HEK293 (cell line): Measurements from ENCODE around the gene PTPN9.
A peak's percentile ranks its signal among the peaks of the same experiment; 100 is the strongest.

ENCODE experiments used
- IKZF3 ChIP-seq: fragments of 450-650 bp; IDR thresholded peaks from 2 replicates; pipeline ENCODE4 v1.5.0; 2018; ENCODE audit warnings: missing biosample characterization, mild to moderate bottlenecking, missing genetic modification characterization, moderate library complexity
- KLF10 ChIP-seq: fragments of 450-650 bp; IDR thresholded peaks from 2 replicates; pipeline ENCODE4 v1.5.1; 2018; ENCODE audit warnings: missing biosample characterization, mild to moderate bottlenecking, missing genetic modification characterization
- KLF16 ChIP-seq: fragments of 450-650 bp; formaldehyde crosslinking; IDR thresholded peaks from 2 replicates; pipeline ENCODE4 v1.5.1; 2017; ENCODE audit warnings: missing biosample characterization, missing genetic modification characterization
- MEIS1 ChIP-seq: sonication (generic); formaldehyde crosslinking; IDR thresholded peaks from 2 replicates; pipeline ENCODE4 v1.8.1; 2022; ENCODE audit warnings: missing genetic modification reagents, mild to moderate bottlenecking, borderline replicate concordance
- OSR2 ChIP-seq: fragments of 450-650 bp; formaldehyde crosslinking; IDR thresholded peaks from 2 replicates; pipeline ENCODE4 v1.5.1; 2016; ENCODE audit warnings: missing biosample characterization, missing genetic modification characterization
- SP7 ChIP-seq: fragments of 450-650 bp; formaldehyde crosslinking; IDR thresholded peaks from 2 replicates; pipeline ENCODE4 v1.5.1; 2016; ENCODE audit warnings: missing biosample characterization, missing genetic modification characterization
- WT1 ChIP-seq: fragments of 450-650 bp; formaldehyde crosslinking; IDR thresholded peaks from 2 replicates; pipeline ENCODE4 v1.5.1; 2016; ENCODE audit warnings: missing biosample characterization, missing genetic modification characterization
- ZBTB17 ChIP-seq: fragments of 450-650 bp; formaldehyde crosslinking; IDR thresholded peaks from 2 replicates; pipeline ENCODE4 v1.5.1; 2016; ENCODE audit warnings: missing biosample characterization, missing genetic modification characterization
- ZFHX2 ChIP-seq: fragments of 450-650 bp; formaldehyde crosslinking; conservative IDR thresholded peaks from 2 replicates; pipeline ENCODE4 v1.5.1; 2016; ENCODE audit warnings: missing biosample characterization, missing genetic modification characterization
- ZNF112 ChIP-seq: fragments of 450-650 bp; formaldehyde crosslinking; IDR thresholded peaks from 2 replicates; pipeline ENCODE4 v1.5.0; 2017; ENCODE audit warnings: missing biosample characterization, missing genetic modification characterization
- ZNF16 ChIP-seq: fragments of 450-650 bp; formaldehyde crosslinking; IDR thresholded peaks from 2 replicates; pipeline ENCODE4 v1.5.1; 2016; ENCODE audit warnings: low read depth, missing biosample characterization, missing genetic modification characterization
- ZNF169 ChIP-seq: fragments of 450-650 bp; formaldehyde crosslinking; IDR thresholded peaks from 2 replicates; pipeline ENCODE4 v1.5.1; 2016; ENCODE audit warnings: missing biosample characterization, missing genetic modification characterization
- ZNF184 ChIP-seq: fragments of 450-650 bp; IDR thresholded peaks from 2 replicates; pipeline ENCODE4 v1.5.1; 2018; ENCODE audit warnings: missing biosample characterization, mild to moderate bottlenecking, missing genetic modification characterization
- ZNF24 ChIP-seq: fragments of 450-650 bp; formaldehyde crosslinking; IDR thresholded peaks from 2 replicates; pipeline ENCODE4 v1.5.1; 2016; ENCODE audit warnings: missing biosample characterization, missing genetic modification characterization
- ZNF366 ChIP-seq: fragments of 450-650 bp; formaldehyde crosslinking; conservative IDR thresholded peaks from 2 replicates; pipeline ENCODE4 v1.5.1; 2016; ENCODE audit warnings: missing biosample characterization, missing genetic modification characterization
- ZNF394 ChIP-seq: fragments of 450-650 bp; formaldehyde crosslinking; IDR thresholded peaks from 2 replicates; pipeline ENCODE4 v1.5.1; 2016; ENCODE audit warnings: missing biosample characterization, missing genetic modification characterization, mild to moderate bottlenecking, moderate library complexity, borderline replicate concordance
- ZNF473 ChIP-seq: fragments of 450-650 bp; formaldehyde crosslinking; IDR thresholded peaks from 2 replicates; pipeline ENCODE4 v1.5.1; 2017; ENCODE audit warnings: missing biosample characterization, missing genetic modification characterization
- ZNF501 ChIP-seq: fragments of 450-650 bp; formaldehyde crosslinking; IDR thresholded peaks from 2 replicates; pipeline ENCODE4 v1.5.1; 2016; ENCODE audit warnings: missing biosample characterization, missing genetic modification characterization
- ZNF548 ChIP-seq: fragments of 450-650 bp; formaldehyde crosslinking; IDR thresholded peaks from 2 replicates; pipeline ENCODE4 v1.5.1; 2016; ENCODE audit warnings: missing biosample characterization, missing genetic modification characterization
- ZNF549 ChIP-seq: fragments of 450-650 bp; IDR thresholded peaks from 2 replicates; pipeline ENCODE4 v1.5.1; 2018; ENCODE audit warnings: missing biosample characterization, missing genetic modification characterization, mild to moderate bottlenecking, inconsistent platforms, moderate library complexity
- ZNF555 ChIP-seq: fragments of 450-650 bp; formaldehyde crosslinking; conservative IDR thresholded peaks from 2 replicates; pipeline ENCODE4 v1.5.1; 2017; ENCODE audit warnings: missing biosample characterization, mild to moderate bottlenecking, missing genetic modification characterization, inconsistent platforms
- ZNF585B ChIP-seq: fragments of 450-650 bp; formaldehyde crosslinking; IDR thresholded peaks from 2 replicates; pipeline ENCODE4 v1.5.1; 2016; ENCODE audit warnings: missing biosample characterization, missing genetic modification characterization
- ZNF596 ChIP-seq: fragments of 450-650 bp; IDR thresholded peaks from 2 replicates; pipeline ENCODE4 v1.5.0; 2018; ENCODE audit warnings: missing biosample characterization, mild to moderate bottlenecking, missing genetic modification characterization, moderate library complexity
- ZNF610 ChIP-seq: fragments of 450-650 bp; formaldehyde crosslinking; IDR thresholded peaks from 2 replicates; pipeline ENCODE4 v1.5.1; 2016; ENCODE audit warnings: missing biosample characterization, missing genetic modification characterization, borderline replicate concordance
- ZNF624 ChIP-seq: fragments of 450-650 bp; formaldehyde crosslinking; IDR thresholded peaks from 2 replicates; pipeline ENCODE4 v1.5.1; 2017; ENCODE audit warnings: missing biosample characterization, missing genetic modification characterization
- ZNF660 ChIP-seq: fragments of 450-650 bp; IDR thresholded peaks from 2 replicates; pipeline ENCODE4 v1.5.1; 2018; ENCODE audit warnings: missing biosample characterization, mild to moderate bottlenecking, missing genetic modification characterization
- ZXDB ChIP-seq: fragments of 450-650 bp; formaldehyde crosslinking; IDR thresholded peaks from 2 replicates; pipeline ENCODE4 v1.5.1; 2016; ENCODE audit warnings: missing biosample characterization, missing genetic modification characterization
- TF ChIP-seq, protein P1 (sequence below): fragments of 450-650 bp; formaldehyde crosslinking; conservative IDR thresholded peaks from 2 replicates; pipeline ENCODE4 v1.5.1; 2016; ENCODE audit warnings: low read depth, missing biosample characterization, missing genetic modification characterization
- TF ChIP-seq, protein P2 (sequence below): fragments of 450-650 bp; formaldehyde crosslinking; IDR thresholded peaks from 2 replicates; pipeline ENCODE4 v1.5.1; 2017; ENCODE audit warnings: missing biosample characterization, missing genetic modification characterization
- TF ChIP-seq, protein P3 (sequence below): fragments of 450-650 bp; formaldehyde crosslinking; IDR thresholded peaks from 2 replicates; pipeline ENCODE4 v1.5.1; 2016; ENCODE audit warnings: missing biosample characterization, missing genetic modification characterization
- TF ChIP-seq, protein P4 (sequence below): fragments of 450-650 bp; formaldehyde crosslinking; IDR thresholded peaks from 2 replicates; pipeline ENCODE4 v1.5.1; 2016; ENCODE audit warnings: missing biosample characterization, missing genetic modification characterization
- TF ChIP-seq, protein P5 (sequence below): fragments of 450-650 bp; formaldehyde crosslinking; IDR thresholded peaks from 2 replicates; pipeline ENCODE4 v1.5.1; 2016; ENCODE audit warnings: missing biosample characterization, missing genetic modification characterization

PTPN9 gene

DNA sequence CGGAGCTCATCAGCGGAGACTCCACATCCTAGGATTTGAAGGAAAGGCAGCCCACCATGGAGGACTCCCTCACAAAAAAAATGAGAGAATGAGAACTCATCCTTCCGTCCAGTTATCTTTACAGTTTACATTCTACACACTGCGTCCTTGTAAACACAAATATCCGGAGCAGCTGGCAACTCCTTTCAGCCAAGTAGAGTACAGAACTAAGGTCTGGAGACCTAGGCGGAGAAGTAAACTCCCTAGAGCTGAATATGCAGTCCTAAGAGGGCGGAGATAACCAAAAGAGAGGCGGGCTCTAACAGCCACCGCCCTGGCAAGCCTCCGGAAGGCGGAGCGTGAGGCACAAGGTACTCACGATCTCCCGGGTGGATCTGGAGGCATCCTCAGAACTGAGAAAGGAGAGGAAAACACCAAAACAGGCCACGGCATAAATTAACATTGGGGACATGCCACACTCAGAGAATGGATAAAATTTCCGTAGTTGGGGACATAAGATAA lies 126.7 kb downstream of the PTPN9 start (continued):
- TF ChIP-seq, protein P1, sequence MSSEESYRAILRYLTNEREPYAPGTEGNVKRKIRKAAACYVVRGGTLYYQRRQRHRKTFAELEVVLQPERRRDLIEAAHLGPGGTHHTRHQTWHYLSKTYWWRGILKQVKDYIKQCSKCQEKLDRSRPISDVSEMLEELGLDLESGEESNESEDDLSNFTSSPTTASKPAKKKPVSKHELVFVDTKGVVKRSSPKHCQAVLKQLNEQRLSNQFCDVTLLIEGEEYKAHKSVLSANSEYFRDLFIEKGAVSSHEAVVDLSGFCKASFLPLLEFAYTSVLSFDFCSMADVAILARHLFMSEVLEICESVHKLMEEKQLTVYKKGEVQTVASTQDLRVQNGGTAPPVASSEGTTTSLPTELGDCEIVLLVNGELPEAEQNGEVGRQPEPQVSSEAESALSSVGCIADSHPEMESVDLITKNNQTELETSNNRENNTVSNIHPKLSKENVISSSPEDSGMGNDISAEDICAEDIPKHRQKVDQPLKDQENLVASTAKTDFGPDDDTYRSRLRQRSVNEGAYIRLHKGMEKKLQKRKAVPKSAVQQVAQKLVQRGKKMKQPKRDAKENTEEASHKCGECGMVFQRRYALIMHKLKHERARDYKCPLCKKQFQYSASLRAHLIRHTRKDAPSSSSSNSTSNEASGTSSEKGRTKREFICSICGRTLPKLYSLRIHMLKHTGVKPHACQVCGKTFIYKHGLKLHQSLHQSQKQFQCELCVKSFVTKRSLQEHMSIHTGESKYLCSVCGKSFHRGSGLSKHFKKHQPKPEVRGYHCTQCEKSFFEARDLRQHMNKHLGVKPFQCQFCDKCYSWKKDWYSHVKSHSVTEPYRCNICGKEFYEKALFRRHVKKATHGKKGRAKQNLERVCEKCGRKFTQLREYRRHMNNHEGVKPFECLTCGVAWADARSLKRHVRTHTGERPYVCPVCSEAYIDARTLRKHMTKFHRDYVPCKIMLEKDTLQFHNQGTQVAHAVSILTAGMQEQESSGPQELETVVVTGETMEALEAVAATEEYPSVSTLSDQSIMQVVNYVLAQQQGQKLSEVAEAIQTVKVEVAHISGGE (tag by site-specific recombination): peak; percentile 68
- TF ChIP-seq, protein P2, sequence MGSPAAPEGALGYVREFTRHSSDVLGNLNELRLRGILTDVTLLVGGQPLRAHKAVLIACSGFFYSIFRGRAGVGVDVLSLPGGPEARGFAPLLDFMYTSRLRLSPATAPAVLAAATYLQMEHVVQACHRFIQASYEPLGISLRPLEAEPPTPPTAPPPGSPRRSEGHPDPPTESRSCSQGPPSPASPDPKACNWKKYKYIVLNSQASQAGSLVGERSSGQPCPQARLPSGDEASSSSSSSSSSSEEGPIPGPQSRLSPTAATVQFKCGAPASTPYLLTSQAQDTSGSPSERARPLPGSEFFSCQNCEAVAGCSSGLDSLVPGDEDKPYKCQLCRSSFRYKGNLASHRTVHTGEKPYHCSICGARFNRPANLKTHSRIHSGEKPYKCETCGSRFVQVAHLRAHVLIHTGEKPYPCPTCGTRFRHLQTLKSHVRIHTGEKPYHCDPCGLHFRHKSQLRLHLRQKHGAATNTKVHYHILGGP (tag by site-specific recombination): no peak
- TF ChIP-seq ZNF596 (no peak), ZNF112 (tag by site-specific recombination) (no peak), ZNF16 (no peak), ZNF610 (no peak), ZNF549 (tag by site-specific recombination) (no peak), ZFHX2 (no peak), ZNF624 (tag by site-specific recombination) (no peak), KLF16 (tag by site-specific recombination) (0 out of 2 replicates have a peak, but pooled peaks have one; percentile 44), ZNF366 (tag by site-specific recombination) (peak; percentile 66), ZNF24 (tag by site-specific recombination) (0 out of 2 replicates have a peak, but pooled peaks have one; percentile 15), ZNF473 (tag by site-specific recombination) (no peak), ZNF501 (tag by site-specific recombination) (0 out of 2 replicates have a peak, but pooled peaks have one; percentile 11), ZNF548 (tag by site-specific recombination) (no peak), SP7 (tag by site-specific recombination) (0 out of 2 replicates have a peak, but pooled peaks have one; percentile 35), ZNF585B (tag by site-specific recombination) (no peak), WT1 (tag by site-specific recombination) (peak; percentile 46), ZNF555 (tag by site-specific recombination) (no peak), ZNF660 (peak; percentile 11; the same call in 1 of the 2 replicates), ZXDB (peak; percentile 50; the same call in 1 of the 2 replicates), KLF10 (tag by site-specific recombination) (peak; percentile 83), ZNF184 (tag by site-specific recombination) (peak; percentile 69), IKZF3 (tag by site-specific recombination) (peak; percentile 81; the same call in 1 of the 2 replicates), MEIS1 (CRISPR knock-in tag) (no peak), ZBTB17 (tag by site-specific recombination) (peak; percentile 99), ZNF394 (tag by site-specific recombination) (peak; percentile 56; the same call in 1 of the 2 replicates), ZNF169 (no peak), OSR2 (tag by site-specific recombination) (no peak)
- TF ChIP-seq, protein P3, sequence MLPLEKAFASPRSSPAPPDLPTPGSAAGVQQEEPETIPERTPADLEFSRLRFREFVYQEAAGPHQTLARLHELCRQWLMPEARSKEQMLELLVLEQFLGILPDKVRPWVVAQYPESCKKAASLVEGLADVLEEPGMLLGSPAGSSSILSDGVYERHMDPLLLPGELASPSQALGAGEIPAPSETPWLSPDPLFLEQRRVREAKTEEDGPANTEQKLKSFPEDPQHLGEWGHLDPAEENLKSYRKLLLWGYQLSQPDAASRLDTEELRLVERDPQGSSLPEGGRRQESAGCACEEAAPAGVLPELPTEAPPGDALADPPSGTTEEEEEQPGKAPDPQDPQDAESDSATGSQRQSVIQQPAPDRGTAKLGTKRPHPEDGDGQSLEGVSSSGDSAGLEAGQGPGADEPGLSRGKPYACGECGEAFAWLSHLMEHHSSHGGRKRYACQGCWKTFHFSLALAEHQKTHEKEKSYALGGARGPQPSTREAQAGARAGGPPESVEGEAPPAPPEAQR (tag by site-specific recombination): no peak
- TF ChIP-seq, protein P4, sequence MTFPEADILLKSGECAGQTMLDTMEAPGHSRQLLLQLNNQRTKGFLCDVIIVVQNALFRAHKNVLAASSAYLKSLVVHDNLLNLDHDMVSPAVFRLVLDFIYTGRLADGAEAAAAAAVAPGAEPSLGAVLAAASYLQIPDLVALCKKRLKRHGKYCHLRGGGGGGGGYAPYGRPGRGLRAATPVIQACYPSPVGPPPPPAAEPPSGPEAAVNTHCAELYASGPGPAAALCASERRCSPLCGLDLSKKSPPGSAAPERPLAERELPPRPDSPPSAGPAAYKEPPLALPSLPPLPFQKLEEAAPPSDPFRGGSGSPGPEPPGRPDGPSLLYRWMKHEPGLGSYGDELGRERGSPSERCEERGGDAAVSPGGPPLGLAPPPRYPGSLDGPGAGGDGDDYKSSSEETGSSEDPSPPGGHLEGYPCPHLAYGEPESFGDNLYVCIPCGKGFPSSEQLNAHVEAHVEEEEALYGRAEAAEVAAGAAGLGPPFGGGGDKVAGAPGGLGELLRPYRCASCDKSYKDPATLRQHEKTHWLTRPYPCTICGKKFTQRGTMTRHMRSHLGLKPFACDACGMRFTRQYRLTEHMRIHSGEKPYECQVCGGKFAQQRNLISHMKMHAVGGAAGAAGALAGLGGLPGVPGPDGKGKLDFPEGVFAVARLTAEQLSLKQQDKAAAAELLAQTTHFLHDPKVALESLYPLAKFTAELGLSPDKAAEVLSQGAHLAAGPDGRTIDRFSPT (tag by site-specific recombination): 0 out of 2 replicates have a peak, but pooled peaks have one; percentile 43
- TF ChIP-seq, protein P5, sequence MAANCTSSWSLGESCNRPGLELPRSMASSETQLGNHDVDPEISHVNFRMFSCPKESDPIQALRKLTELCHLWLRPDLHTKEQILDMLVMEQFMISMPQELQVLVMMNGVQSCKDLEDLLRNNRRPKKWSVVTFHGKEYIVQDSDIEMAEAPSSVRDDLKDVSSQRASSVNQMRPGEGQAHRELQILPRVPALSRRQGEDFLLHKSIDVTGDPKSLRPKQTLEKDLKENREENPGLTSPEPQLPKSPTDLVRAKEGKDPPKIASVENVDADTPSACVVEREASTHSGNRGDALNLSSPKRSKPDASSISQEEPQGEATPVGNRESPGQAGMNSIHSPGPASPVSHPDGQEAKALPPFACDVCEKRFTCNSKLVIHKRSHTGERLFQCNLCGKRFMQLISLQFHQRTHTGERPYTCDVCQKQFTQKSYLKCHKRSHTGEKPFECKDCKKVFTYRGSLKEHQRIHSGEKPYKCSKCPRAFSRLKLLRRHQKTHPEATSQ (tag by site-specific recombination): no peak
